A549 (cell line): Measurements from ENCODE around the gene SENP5. TPM values are rescaled to one million over a fixed set of nuclear protein-coding genes. Genes with fewer than 3 reads are reported as not detected.
"Not testable (repeated sequence)": the region's sequence is repeated elsewhere in the genome, so short reads cannot be mapped to it uniquely, and the experiment has no call there.

Experiments used
- ATAC-seq, 2 experiments: fragments of 200-7000 bp in 1 of 2; fragments of >200 bp in 1 of 2; cut with Nextera tagmentation in 1 of 2; cut with Tn5 transposase in 1 of 2; 3 replicates each; pipeline versions ENCODE4 v1.8.0 to v1.9.1; 2018 to 2020; ENCODE audit warnings: mild to moderate bottlenecking in 1 of 2, moderate library complexity in 1 of 2
- CTCF ChIA-PET: fragments of 300-600 bp; sonication (Branson Sonifier 250); formaldehyde crosslinking; extraction: SDS; loops from one replicate; lab custom pipeline; 2021; ENCODE audit warnings: antibody characterized with exemption, inconsistent platforms; lab: Yijun Ruan, JAX
- POLR2A ChIA-PET: fragments of 350-600 bp; formaldehyde crosslinking; extraction: SDS; loops from one replicate; lab custom pipeline; 2021; ENCODE audit warnings: antibody characterized with exemption, inconsistent platforms; lab: Yijun Ruan, JAX
- DNase-seq, 2 experiments: peaks; one replicate each; pipeline versions ENCODE4 v3.0.0 to v3.0.0-alpha.2; 2011 to 2016; ENCODE audit warnings: low read depth in 1 of 2, low spot score in 1 of 2
- FAIRE-seq: peaks from 2 replicates; lab custom pipeline; 2011; peaks lifted over from hg19 to GRCh38; lab: Jason Lieb, UNC
- H3K27ac ChIP-seq, 2 experiments: fragments of >200 bp; sonication (Bioruptor Twin); formaldehyde crosslinking; 3 replicates each; pipeline ENCODE4 v1.5.1; 2016 to 2017
- H3K4me1 ChIP-seq: fragments of >200 bp; sonication (Bioruptor Twin); formaldehyde crosslinking; 3 replicates; pipeline ENCODE4 v1.6.1; 2016
- H3K4me2 ChIP-seq: fragments of >200 bp; sonication (Bioruptor Twin); formaldehyde crosslinking; 3 replicates; pipeline ENCODE4 v1.6.1; 2016
- H3K4me3 ChIP-seq: fragments of >200 bp; sonication (Bioruptor Twin); formaldehyde crosslinking; 3 replicates; pipeline ENCODE4 v1.5.1; 2016
- H3K9me3 ChIP-seq: fragments of >200 bp; sonication (Bioruptor Twin); formaldehyde crosslinking; 3 replicates; pipeline ENCODE4 v1.6.1; 2016
- CBX2 ChIP-seq: fragments of 200-600 bp; sonication (generic); IDR thresholded peaks from 2 replicates; pipeline ENCODE4 v1.6.1; 2016; ENCODE audit warnings: low read depth, mild to moderate bottlenecking, borderline replicate concordance
- FOSB ChIP-seq: fragments of 250-450 bp; sonication (Bioruptor Pico); IDR thresholded peaks from 2 replicates; pipeline ENCODE4 v1.5.0; 2020; ENCODE audit warnings: mild to moderate bottlenecking, moderate library complexity
- FOXS1 ChIP-seq: fragments of 250-450 bp; sonication (Bioruptor Pico); IDR thresholded peaks from 2 replicates; pipeline ENCODE4 v1.5.0; 2020; ENCODE audit warnings: mild to moderate bottlenecking, moderate library complexity
- HDAC2 ChIP-seq: fragments of 200-600 bp; sonication (generic); IDR thresholded peaks from 2 replicates; pipeline ENCODE4 v1.6.1; 2016
- HOXB5 ChIP-seq: fragments of 250-450 bp; sonication (Bioruptor Pico); IDR thresholded peaks from 2 replicates; pipeline ENCODE4 v1.5.0; 2020; ENCODE audit warnings: mild to moderate bottlenecking, moderate library complexity
- JUNB ChIP-seq: fragments of >200 bp; sonication (Bioruptor Twin); formaldehyde crosslinking; IDR thresholded peaks from 2 replicates; pipeline ENCODE4 v1.6.1; 2016
- KDM1A ChIP-seq: fragments of 200-600 bp; sonication (generic); IDR thresholded peaks from 2 replicates; pipeline ENCODE4 v1.6.1; 2016; ENCODE audit warnings: low read depth, mild to moderate bottlenecking
- MAFK ChIP-seq: fragments of 450-650 bp; IDR thresholded peaks from 2 replicates; pipeline ENCODE4 v1.6.1; 2014; ENCODE audit not compliant: partially characterized antibody
- MAZ ChIP-seq: fragments of 150-350 bp; IDR thresholded peaks from 2 replicates; pipeline ENCODE4 v1.6.1; 2014; ENCODE audit warnings: antibody characterized with exemption, low read depth, low read length, borderline replicate concordance
- MYC ChIP-seq: IDR thresholded peaks from 2 replicates; pipeline ENCODE4 v1.6.1; 2012; ENCODE audit warnings: mild to moderate bottlenecking, inconsistent platforms, low read length, improper control_type of control experiment, borderline replicate concordance
- NPAS2 ChIP-seq: fragments of 250-450 bp; sonication (Bioruptor Pico); IDR thresholded peaks from 2 replicates; pipeline ENCODE4 v1.8.0; 2022; ENCODE audit warnings: mild to moderate bottlenecking, moderate library complexity, borderline replicate concordance
- POLR2A ChIP-seq: IDR thresholded peaks from 2 replicates; pipeline ENCODE4 v1.6.1; 2012; ENCODE audit warnings: mild to moderate bottlenecking, low read length
- RCOR1 ChIP-seq: fragments of 150-350 bp; IDR thresholded peaks from 2 replicates; pipeline ENCODE4 v1.6.1; 2014; ENCODE audit warnings: antibody characterized with exemption, low read length, low read depth
- SMC3 ChIP-seq: fragments of >200 bp; sonication (Bioruptor Twin); formaldehyde crosslinking; IDR thresholded peaks from 3 replicates; pipeline ENCODE4 v1.6.1; 2018; ENCODE audit warnings: inconsistent platforms
- TFCP2L1 ChIP-seq: fragments of 250-450 bp; sonication (Bioruptor Pico); IDR thresholded peaks from 2 replicates; pipeline ENCODE4 v1.5.0; 2021; ENCODE audit warnings: mild to moderate bottlenecking
- TP53 ChIP-seq: fragments of 250-450 bp; sonication (Bioruptor Pico); IDR thresholded peaks from 2 replicates; pipeline ENCODE4 v1.5.0; 2021; ENCODE audit warnings: mild to moderate bottlenecking, moderate library complexity
- ZC3H11A ChIP-seq: fragments of 450-650 bp; IDR thresholded peaks from 2 replicates; pipeline ENCODE4 v1.6.1; 2014; ENCODE audit warnings: antibody characterized with exemption, mild to moderate bottlenecking
- WGBS: methylation state at CpG from one replicate; pipeline ENCODE4 v1.1.6; 2017; ENCODE audit errors: missing lambda C conversion rate; 5-methylcytosine and 5-hydroxymethylcytosine counted together
- polyA plus RNA-seq, 4 experiments: library from polyadenylated mRNA; depleted of rRNA in 3 of 4; stranded (reverse); fragments of >200 nt; fragmentation: RNase III in 1 of 4; extraction: RNeasy Plus Mini Kit Qiagen cat#74134 plus additional on column Dnase treatment in 1 of 4; gene quantifications; 2 replicates in 3 of 4; 3 replicates in 1 of 4; pipeline ENCODE4 v1.2.3, GENCODE V29; 2011 to 2017
- TF ChIP-seq, protein P1 (sequence below): fragments of 150-350 bp; IDR thresholded peaks from 2 replicates; pipeline ENCODE4 v1.6.1; 2014; ENCODE audit warnings: low read depth, mild to moderate bottlenecking, low read length
- TF ChIP-seq, protein P2 (sequence below): fragments of >200 bp; sonication (Bioruptor Twin); formaldehyde crosslinking; IDR thresholded peaks from 3 replicates; pipeline ENCODE4 v1.5.1; 2016
- TF ChIP-seq, protein P3 (sequence below): fragments of 250-450 bp; sonication (Bioruptor Pico); IDR thresholded peaks from 2 replicates; pipeline ENCODE4 v1.5.0; 2020; ENCODE audit warnings: low read depth, mild to moderate bottlenecking, moderate library complexity

Gene SENP5
- polyA plus RNA-seq, 2 of the 4 experiments (the other 2 are of a cell fraction) = 6.8 to 12.9 TPM

DNA sequence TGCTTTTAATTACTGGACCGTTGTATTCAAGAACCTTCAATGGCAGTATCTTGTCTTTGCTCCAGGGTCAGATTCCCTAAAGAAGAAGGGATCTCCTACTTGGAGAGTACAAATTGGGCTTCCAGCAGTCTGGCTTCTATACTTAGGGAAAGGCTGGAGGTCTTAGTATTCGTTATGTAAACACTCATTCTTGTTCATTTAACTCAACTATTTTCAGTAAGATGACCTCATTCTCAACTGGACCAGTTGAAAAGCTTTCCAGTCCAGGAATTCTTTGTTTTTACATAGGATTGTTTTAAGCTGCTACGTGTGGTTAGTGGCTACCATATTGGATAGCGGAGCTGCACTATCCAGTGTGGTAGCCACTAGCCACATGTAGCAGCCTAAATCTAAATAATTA, 4.6 kb downstream of the SENP5 start:
- H3K4me2 ChIP-seq = no peak overlapping the region
- ChIA-PET CTCF (no interaction called here), POLR2A (no interaction called here)
- no peaks in the 10 kb centered on the region for H3K9me3 ChIP-seq
- DNase-seq (no peak), FAIRE-seq (no peak), ATAC-seq (no peak)
- peaks cover 7% of the 10 kb centered on the region; the same call in 2 of the 3 replicates for H3K4me1 ChIP-seq
- no peak overlapping the region for H3K4me3 ChIP-seq
- 95% methylated on average over 4 of the region's 4 CpGs for WGBS
- no peak overlapping the region for H3K27ac ChIP-seq
- TF ChIP-seq HDAC2 = no peak
- no peak for TF ChIP-seq KDM1A
- TF ChIP-seq JUNB = no peak
- no peak for TF ChIP-seq FOXS1 (CRISPR knock-in tag)
- TF ChIP-seq, protein P1, sequence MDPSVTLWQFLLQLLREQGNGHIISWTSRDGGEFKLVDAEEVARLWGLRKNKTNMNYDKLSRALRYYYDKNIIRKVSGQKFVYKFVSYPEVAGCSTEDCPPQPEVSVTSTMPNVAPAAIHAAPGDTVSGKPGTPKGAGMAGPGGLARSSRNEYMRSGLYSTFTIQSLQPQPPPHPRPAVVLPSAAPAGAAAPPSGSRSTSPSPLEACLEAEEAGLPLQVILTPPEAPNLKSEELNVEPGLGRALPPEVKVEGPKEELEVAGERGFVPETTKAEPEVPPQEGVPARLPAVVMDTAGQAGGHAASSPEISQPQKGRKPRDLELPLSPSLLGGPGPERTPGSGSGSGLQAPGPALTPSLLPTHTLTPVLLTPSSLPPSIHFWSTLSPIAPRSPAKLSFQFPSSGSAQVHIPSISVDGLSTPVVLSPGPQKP = no peak
- TF ChIP-seq RCOR1 = no peak
- TF ChIP-seq ZC3H11A = no peak
- no peak for TF ChIP-seq MAZ
- no peak for TF ChIP-seq HOXB5
- TF ChIP-seq FOSB (CRISPR knock-in tag) = no peak
- TF ChIP-seq NPAS2 (CRISPR knock-in tag) = no peak
- no peak for TF ChIP-seq TFCP2L1 (CRISPR knock-in tag)
- no peak for TF ChIP-seq MYC
- TF ChIP-seq, protein P2, sequence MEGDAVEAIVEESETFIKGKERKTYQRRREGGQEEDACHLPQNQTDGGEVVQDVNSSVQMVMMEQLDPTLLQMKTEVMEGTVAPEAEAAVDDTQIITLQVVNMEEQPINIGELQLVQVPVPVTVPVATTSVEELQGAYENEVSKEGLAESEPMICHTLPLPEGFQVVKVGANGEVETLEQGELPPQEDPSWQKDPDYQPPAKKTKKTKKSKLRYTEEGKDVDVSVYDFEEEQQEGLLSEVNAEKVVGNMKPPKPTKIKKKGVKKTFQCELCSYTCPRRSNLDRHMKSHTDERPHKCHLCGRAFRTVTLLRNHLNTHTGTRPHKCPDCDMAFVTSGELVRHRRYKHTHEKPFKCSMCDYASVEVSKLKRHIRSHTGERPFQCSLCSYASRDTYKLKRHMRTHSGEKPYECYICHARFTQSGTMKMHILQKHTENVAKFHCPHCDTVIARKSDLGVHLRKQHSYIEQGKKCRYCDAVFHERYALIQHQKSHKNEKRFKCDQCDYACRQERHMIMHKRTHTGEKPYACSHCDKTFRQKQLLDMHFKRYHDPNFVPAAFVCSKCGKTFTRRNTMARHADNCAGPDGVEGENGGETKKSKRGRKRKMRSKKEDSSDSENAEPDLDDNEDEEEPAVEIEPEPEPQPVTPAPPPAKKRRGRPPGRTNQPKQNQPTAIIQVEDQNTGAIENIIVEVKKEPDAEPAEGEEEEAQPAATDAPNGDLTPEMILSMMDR = no peak
- TF ChIP-seq SMC3 = no peak
- no peak for TF ChIP-seq TP53 (CRISPR knock-in tag)
- TF ChIP-seq CBX2 = no peak
- no peak for TF ChIP-seq MAFK
- TF ChIP-seq POLR2A = no peak

DNA sequence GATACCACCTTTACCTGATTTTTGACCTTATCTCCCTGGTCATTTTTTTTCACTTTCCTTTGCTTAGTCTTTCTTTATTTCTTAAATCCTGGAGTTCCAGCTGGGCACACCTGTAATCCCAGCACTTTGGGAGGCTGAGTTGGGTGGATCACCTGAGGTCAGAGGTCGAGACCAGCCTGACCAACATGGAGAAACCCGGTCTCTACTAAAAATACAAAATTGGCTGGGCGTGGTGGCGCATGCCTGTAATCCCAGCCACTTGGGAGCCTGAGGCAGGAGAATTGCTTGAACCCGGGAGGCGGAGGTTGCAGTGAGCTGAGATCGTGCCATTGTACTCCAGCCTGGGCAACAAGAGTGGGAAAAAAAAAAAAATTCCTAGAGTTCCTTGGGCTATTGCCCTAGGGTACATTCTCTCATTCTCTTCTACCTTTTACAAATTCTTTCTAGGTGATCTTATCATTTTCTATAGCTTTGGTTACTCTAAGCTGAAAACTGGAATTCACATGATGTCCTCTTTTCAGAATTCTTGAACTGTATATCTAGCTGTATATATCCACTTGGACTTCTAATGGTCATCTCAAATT, 6.9 kb downstream of the SENP5 start:
- H3K9me3 ChIP-seq, H3K4me2 ChIP-seq, FAIRE-seq, DNase-seq, H3K4me3 ChIP-seq, ATAC-seq, H3K4me1 ChIP-seq, H3K27ac ChIP-seq, POLR2A ChIA-PET: not testable (repeated sequence)
- 88% methylated on average over 7 of the region's 7 CpGs for WGBS
- CTCF ChIA-PET = interaction anchor here (0.6 kb wide), 1 partner anchor 9 kb away, joined by 3 read pairs; no protein-coding TSS in a partner anchor

DNA sequence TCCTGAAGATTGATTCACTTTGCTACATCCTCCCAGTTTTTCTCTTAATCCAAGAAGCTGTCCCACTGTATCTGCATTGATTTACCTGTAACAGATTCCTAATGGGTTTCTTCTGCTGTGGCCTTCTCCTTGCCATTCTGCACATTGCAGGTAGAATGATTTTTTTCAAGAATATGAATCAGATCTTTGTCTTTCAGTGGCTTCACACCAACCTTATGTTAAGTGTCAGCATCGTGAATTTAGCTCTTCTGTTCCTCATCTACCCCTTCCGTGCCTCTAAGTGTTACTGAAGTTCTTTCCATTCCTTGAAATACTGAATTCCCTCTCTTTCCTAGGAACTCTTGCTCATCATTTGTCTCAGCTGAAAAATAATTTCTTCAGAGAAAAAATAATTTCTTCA, 7.5 kb downstream of the SENP5 start:
- Histone ChIP-seq H3K4me3 (no peak overlapping the region), H3K27ac (no peak overlapping the region), H3K9me3 (no peaks in the 10 kb centered on the region), H3K4me1 (no peaks in the 10 kb centered on the region), H3K4me2 (no peak overlapping the region)
- ATAC-seq = no peak
- no peak for TF ChIP-seq JUNB
- TF ChIP-seq, protein P3, sequence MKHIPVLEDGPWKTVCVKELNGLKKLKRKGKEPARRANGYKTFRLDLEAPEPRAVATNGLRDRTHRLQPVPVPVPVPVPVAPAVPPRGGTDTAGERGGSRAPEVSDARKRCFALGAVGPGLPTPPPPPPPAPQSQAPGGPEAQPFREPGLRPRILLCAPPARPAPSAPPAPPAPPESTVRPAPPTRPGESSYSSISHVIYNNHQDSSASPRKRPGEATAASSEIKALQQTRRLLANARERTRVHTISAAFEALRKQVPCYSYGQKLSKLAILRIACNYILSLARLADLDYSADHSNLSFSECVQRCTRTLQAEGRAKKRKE (CRISPR knock-in tag) = no peak
- no peak for FAIRE-seq
- ChIA-PET POLR2A (no interaction called here), CTCF (interaction anchor here (0.6 kb wide), 1 partner anchor 10 kb away, joined by 3 read pairs; no protein-coding TSS in a partner anchor)
- 88% methylated on average over 2 of the region's 2 CpGs for WGBS
- DNase-seq = no peak
